Stomach smooth muscle (tissue), 2 donors: ENCODE measurements around the gene SPATA25.
"Not testable (repeated sequence)": the region's sequence is repeated elsewhere in the genome, so short reads cannot be mapped to it uniquely, and the experiment has no call there.

ENCODE experiments used
- H3K27ac ChIP-seq: one replicate; pipeline ENCODE4 v1.7.0; 2013; ENCODE audit warnings: mild to moderate bottlenecking, low read length, inconsistent platforms
- H3K27me3 ChIP-seq, 2 donors: one replicate each; pipeline ENCODE4 v1.7.0; 2013; ENCODE audit warnings: low read length in 2 of 2; ENCODE audit not compliant: insufficient read depth in 2 of 2, control insufficient read depth in 1 of 2
- H3K36me3 ChIP-seq, 2 donors: one replicate each; pipeline ENCODE4 v1.7.0; 2013; ENCODE audit warnings: low read length in 2 of 2; ENCODE audit not compliant: control insufficient read depth in 2 of 2, insufficient read depth in 2 of 2
- H3K4me1 ChIP-seq: one replicate; pipeline ENCODE4 v1.7.0; 2013; ENCODE audit warnings: low read length; ENCODE audit not compliant: control insufficient read depth, insufficient read depth
- H3K4me3 ChIP-seq, 2 donors: one replicate each; pipeline ENCODE4 v1.7.0; 2013; ENCODE audit warnings: low read length in 2 of 2
- H3K9ac ChIP-seq, 2 donors: one replicate each; pipeline ENCODE4 v1.7.0; 2013; ENCODE audit warnings: low read length in 2 of 2, mild to moderate bottlenecking in 1 of 2
- H3K9me3 ChIP-seq, 2 donors: one replicate each; pipeline ENCODE4 v1.7.0; 2013; ENCODE audit warnings: low read length in 2 of 2; ENCODE audit not compliant: control insufficient read depth in 2 of 2
- donor health status: healthy.
- donor health status: Pancreatic carcinoma.

Gene SPATA25

GRCh38 chr20:45887346-45887715 is at the start of gene SPATA25:
Gene SPATA25, minus strand, starts transcription at chr20:45887622. Its CDS starts 32 bp downstream, at chr20:45887590.
- peaks cover 15 to 29% of the 10 kb centered on the region in 2 donors for H3K36me3 ChIP-seq
- H3K4me1 ChIP-seq: peaks cover 27% of the 10 kb centered on the region
- no peaks in the 10 kb centered on the region for H3K9me3 ChIP-seq
- H3K9ac ChIP-seq: no peak within 1 kb of the TSS
- H3K27me3 ChIP-seq: no peaks in the 10 kb centered on the region
- no peak within 1 kb of the TSS for H3K27ac ChIP-seq
- no peak within 1 kb of the TSS for H3K4me3 ChIP-seq

GRCh38 chr20:45935416-45936046 is 48.1 kb upstream of the SPATA25 start:
- peak overlapping the region; percentile 98 for H3K27ac ChIP-seq
- no peaks in the 10 kb centered on the region for H3K9me3 ChIP-seq
- H3K9ac ChIP-seq: peak overlapping the region; percentile 84 to 97
- H3K4me3 ChIP-seq: peak overlapping the region; percentile 93 to 98
- peaks cover 22% of the 10 kb centered on the region for H3K4me1 ChIP-seq
- peaks cover 29 to 34% of the 10 kb centered on the region in 2 donors for H3K36me3 ChIP-seq
- no peaks in the 10 kb centered on the region for H3K27me3 ChIP-seq

DNA sequence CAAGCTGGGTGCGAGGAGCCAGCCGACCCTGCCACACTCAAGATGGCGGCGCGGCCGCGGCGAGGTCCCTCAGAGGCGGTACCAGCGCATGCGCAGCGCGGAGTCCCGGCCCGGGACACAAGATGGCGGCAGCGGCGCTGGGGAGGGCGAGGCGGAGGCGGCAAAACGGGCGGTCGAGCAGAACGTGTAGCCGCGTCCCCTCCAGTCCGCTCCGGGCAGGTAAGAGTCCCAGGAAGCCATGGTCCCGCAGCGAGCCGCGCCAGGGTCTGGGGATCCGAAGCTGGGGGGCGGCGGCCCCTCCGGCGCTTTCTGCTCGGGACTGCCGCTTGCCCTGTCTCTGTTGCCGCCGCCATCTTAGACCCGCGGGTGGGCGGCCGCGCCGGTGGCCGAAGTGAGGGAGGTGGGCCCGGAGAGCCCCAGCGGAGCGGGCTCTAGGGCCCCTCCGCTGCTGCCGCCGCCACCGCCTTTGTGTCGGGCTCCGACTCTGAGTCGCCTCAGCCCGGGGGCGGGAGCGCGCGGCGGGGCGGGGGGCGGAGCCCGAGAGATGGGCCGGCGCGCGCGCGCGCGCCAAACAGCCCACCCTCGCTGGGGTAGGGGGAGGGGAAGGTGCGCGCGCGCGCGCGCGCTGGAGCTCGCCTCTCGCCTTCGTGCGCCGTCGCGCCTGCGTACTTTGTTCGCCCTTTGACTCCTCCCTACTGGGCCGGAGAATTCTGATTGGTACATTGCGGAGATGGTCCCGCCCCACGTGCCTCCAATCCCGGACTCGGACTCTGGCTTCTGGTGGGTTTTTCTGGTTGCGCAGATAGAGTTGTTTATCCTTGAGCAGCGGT is 47.4 kb upstream of the SPATA25 start, which contains the start of gene PCIF1:
PCIF1 (plus strand) TSS at position 98 of the 830 bp plus-strand sequence. CDS start 4,317 bp downstream, outside the sequence.
- Histone ChIP-seq H3K4me1 (peaks cover 22% of the 10 kb centered on the region), H3K4me3 (peak within 1 kb of the TSS; percentile 97 to 98), H3K27ac (peak within 1 kb of the TSS; percentile 98), H3K36me3 (peaks cover 23 to 27% of the 10 kb centered on the region in 2 donors), H3K9me3 (no peaks in the 10 kb centered on the region), H3K27me3 (no peaks in the 10 kb centered on the region), H3K9ac (peak within 1 kb of the TSS; percentile 97 to 99)

- no peaks in the 10 kb centered on the region for H3K27me3 ChIP-seq
- no peaks in the 10 kb centered on the region for H3K9me3 ChIP-seq
- H3K9ac ChIP-seq: peak overlapping the region; percentile 97 to 99
- peak overlapping the region; percentile 98 for H3K27ac ChIP-seq
- H3K4me3 ChIP-seq: peak overlapping the region; percentile 97 to 98
- H3K4me1 ChIP-seq: peaks cover 22% of the 10 kb centered on the region
- H3K36me3 ChIP-seq: peaks cover 16 to 20% of the 10 kb centered on the region in 2 donors
Measured at GRCh38 chr20:45934046-45934585, 46.7 kb upstream of the SPATA25 start.

DNA sequence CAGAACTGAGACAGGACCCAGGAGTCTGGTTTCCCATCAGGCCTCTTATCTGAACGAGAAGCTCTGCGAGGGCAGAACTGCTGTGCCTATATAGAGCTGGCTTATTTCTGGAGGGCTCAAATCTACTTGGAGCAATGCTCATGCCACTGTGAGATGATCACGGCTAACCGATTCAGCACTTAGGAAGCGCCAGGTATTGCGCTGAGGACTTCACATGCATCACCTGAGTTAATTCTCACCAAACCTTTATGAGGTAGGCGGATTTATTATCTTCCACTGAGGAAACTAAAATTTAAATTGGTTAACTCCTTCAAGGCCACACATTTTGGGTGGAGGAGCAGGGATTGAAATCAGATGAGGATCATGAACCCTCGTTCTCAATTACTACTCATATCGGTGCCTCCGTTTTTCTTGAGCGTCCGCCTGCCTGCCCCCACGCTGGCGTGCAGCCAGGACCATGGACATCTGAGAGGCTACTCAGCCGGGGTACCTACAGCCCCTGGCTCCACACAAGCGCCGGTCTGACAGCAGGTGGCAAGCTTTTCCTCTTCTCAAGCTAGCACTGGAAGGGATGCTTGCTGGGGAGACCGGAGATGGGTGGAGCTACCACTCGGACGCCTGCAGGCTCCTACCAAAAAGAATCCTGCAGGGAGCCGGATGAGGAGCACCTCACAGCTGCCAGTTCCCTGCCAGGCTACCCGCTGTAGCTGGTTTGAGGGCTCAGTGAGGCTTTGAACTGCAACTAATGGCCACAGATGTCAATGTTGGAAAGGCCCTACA is 46.0 kb upstream of the SPATA25 start:
- Histone ChIP-seq H3K27me3 (no peaks in the 10 kb centered on the region), H3K4me3 (peak overlapping the region; percentile 97 to 98), H3K9me3 (no peaks in the 10 kb centered on the region), H3K9ac (peak overlapping the region; percentile 97 to 99), H3K27ac (peak overlapping the region; percentile 98), H3K36me3 (peaks cover 10 to 13% of the 10 kb centered on the region in 2 donors), H3K4me1 (peaks cover 22% of the 10 kb centered on the region)

GRCh38 chr20:45931680-45932079 is 44.3 kb upstream of the SPATA25 start:
- not testable (repeated sequence) for H3K9me3 ChIP-seq, H3K36me3 ChIP-seq, H3K4me3 ChIP-seq, H3K27me3 ChIP-seq, H3K9ac ChIP-seq, H3K27ac ChIP-seq
- peaks cover 16% of the 10 kb centered on the region for H3K4me1 ChIP-seq

DNA sequence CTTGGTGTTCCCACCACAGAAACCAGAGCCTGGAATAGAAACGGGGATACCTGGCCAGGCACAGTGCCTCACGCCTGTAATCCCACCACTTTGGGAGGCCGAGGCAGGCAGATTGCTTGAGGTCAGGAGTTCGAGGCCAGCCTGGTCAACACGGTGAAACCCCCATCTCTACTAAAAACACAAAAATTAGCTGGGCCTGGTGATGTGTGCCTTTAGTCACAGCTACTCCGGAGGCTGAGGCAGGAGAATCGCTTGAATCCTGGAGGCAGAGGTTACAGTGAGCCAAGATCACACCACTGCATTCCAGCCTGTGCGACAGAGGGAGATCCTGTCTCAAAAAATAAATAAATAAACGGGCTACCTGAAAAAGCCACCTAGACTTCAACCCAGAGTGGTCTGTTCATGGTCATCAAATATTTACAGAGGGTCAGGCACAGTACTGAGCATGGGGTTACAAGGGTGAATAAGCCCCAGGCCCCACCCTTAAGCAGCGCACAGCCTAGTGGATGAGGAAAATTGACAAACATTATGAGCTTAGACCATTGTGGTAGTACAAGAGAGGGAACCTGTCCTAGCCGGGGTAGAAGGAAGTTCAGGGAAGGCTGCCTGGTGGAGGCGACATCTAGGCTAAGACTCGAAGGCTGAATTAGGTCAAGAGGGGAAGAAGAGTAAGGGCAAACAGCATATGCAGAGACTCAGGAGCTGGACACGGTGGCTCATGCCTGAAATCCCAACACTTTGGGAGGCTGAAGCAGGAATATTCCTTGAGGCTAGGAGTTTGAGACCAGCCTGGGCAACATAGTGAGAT is 39.9 kb upstream of the SPATA25 start:
- Histone ChIP-seq H3K4me3 (no peak overlapping the region), H3K27ac (no peak overlapping the region), H3K36me3 (no peaks in the 10 kb centered on the region), H3K9me3 (no peaks in the 10 kb centered on the region), H3K9ac (no peak overlapping the region), H3K27me3 (no peaks in the 10 kb centered on the region), H3K4me1 (peaks cover 10% of the 10 kb centered on the region)

DNA sequence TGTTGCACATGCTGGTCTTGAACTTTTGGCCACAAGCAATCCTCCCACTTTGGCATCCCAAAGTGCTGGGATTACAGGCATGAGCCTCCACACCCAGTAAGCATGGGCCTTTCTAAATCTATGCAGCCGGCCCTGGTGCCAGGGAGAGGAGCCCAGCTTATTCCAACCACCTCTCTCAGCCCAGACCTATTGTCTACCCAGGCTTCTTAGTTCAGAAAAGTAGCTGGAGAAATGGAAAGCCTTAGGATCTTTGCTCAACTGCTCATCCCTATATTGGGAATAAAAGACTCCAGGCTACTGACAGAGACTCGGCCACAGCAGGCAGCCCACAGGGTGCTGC is 39.3 kb upstream of the SPATA25 start:
- no peak overlapping the region for H3K4me3 ChIP-seq
- no peak overlapping the region for H3K9ac ChIP-seq
- no peaks in the 10 kb centered on the region for H3K9me3 ChIP-seq
- H3K27me3 ChIP-seq: no peaks in the 10 kb centered on the region
- H3K27ac ChIP-seq: no peak overlapping the region
- no peaks in the 10 kb centered on the region for H3K36me3 ChIP-seq
- H3K4me1 ChIP-seq: peaks cover 10% of the 10 kb centered on the region

DNA sequence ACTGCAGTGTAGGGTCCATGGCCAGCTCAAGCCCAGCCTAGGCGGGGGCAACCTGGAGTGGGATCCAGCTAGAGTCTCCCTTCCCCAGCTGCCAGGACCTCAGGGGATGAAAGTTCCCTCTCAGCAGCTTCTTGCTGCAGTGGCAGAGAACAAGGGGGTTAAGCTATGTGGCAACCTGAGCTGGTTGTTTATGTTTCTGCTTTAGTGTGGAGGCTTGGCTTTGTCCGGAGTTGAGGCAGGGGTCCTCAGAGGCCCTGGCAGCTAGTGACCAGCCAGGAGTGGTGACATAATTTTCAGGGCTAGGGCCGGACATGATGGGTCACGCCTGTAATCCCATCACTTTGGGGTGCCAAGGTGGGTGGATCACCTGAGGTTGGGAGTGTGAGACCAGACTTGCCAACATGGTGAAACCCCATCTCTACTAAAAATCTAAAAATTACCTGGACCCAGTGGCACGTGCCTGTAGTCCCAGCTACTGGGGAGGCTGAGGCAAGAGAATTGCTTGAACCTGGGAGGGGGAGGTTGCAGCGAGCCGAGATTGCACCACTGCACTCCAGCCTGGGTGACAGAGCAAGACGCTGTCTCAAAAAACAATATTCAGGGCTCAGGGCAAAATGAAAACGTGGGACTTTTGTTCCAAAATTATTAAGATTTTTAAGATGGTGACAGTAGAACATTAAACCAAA is 38.5 kb upstream of the SPATA25 start:
- Histone ChIP-seq H3K9ac (no peak overlapping the region), H3K4me1 (peaks cover 10% of the 10 kb centered on the region), H3K9me3 (no peaks in the 10 kb centered on the region), H3K27ac (no peak overlapping the region), H3K4me3 (no peak overlapping the region), H3K36me3 (no peaks in the 10 kb centered on the region), H3K27me3 (no peaks in the 10 kb centered on the region)
